Activated CD4-positive, alpha-beta T cell treated with anti-CD3 and anti-CD28 coated beads, Interleukin-2, amount 10 ng/mL, durations not matched to agents 7 days and 5 days (primary cell): ENCODE results near the gene SMIM31. TPM values are rescaled to one million over a fixed set of nuclear protein-coding genes. Genes with fewer than 3 reads are reported as not detected.

Source experiments
- total RNA-seq, 2 experiments: library from RNA; stranded (reverse); gene quantifications; one replicate each; pipeline ENCODE4 v1.2.3, GENCODE V29; 2021

Gene SMIM31
- total RNA-seq, 2 experiments from 2014 or later = not detected

Other genes with a start within 250 kb of the SMIM31 start
- gene APELA, start 123.0 kb downstream of the SMIM31 start, total RNA-seq = not detected
- 1 to 10 TPM; 1.1 to 1.3 TPM for gene TRIM61, start 223.5 kb downstream of the SMIM31 start, total RNA-seq